HT-29 (cell line): ENCODE data around the gene CARD19. TPM values are rescaled to one million over a fixed set of nuclear protein-coding genes. Genes with fewer than 3 reads are reported as not detected.

Experiments
- DNase-seq: peaks from one replicate; pipeline ENCODE4 v3.0.0-alpha.2; 2015; ENCODE audit warnings: low spot score
- total RNA-seq: library from RNA; depleted of rRNA; stranded (reverse); fragments of >200 nt; shearing (Covaris generic); gene quantifications from 2 replicates; pipeline ENCODE4 v1.2.3, GENCODE V29; 2014; rRNA removed

CARD19 gene
- total RNA-seq, 1 experiment from 2014 or later, result 142 TPM

DNA sequence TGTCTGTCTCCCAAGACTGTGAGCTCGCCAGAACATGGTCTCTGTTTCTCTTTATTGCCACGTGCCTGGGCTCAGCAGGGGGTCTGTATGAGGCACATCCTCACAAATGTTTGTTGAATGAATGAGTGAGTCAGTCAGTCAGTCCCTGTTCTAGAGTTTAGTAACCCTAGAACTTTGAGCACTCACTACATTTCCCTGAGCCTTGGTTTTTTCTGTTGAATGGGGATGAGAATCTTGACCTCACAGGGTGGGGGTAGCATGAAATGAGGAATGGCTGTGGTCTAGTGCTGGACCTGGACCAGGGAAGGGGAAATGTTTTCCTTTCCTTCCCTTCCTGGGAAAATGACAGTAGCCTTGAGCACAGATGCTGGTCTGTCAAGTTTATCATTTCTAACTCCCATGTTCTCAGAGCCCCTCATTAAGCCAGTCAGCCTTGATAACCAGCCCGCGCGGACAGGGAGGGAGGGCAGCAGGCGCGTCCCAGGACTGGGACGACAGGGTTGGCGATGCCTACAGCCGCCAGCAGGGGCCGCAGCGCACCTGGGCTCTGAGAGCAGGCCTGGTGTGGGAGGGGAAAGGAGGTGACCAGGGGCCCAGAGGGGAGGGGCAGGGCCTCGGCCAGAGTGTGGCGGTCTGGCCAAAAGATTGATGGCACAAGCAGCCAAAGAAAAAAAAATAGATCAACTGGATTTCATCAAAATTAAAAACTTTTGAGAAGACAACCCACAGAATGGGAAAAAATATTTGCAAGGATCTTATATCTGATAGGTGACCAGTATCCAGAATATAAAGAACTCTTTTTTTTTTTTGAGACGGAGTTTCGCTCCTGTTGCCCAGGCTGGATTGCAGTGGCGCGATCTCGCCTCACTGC lies 63.8 kb downstream of the CARD19 start:
- peak; percentile 91 for DNase-seq

DNA sequence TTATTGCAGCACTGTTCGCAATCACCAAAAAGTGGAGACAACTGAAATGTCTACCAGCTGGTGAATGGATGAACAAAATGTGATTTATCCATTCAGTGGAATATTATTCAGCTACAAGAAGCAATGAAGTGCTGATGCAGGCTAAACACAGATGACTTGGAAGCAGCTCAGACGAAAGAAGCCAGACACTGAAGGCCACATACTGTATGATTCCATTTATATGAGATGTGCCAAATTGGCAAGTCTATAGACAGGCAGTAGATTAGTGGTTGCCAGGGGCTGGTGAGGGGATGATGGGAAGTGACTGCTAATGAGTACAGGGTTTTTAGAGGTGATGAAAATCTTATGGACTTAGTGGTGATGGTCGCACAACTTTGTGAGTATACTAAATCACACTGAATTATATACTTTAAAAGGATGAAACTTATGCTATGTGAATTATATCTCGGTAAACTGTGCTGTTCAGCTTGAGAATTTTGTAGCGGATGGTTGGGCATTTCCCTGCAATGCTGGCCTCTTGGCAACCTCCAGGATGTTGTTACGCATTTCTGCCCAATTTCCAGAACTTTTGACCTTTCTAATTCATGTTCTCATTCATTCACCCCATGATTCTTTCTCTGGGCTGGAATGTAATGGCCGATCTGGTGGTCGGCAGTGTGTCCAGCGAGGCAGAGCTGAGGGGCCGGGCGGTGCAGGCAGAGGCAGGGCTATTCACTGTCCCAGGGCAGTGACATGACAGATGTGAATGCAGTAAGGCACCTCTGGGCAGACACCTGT lies 66.0 kb downstream of the CARD19 start:
- DNase-seq, result no peak

Other genes starting within 250 kb of the CARD19 start
- 1.2 and 1.8 TPM in 2 replicates for gene ZNF484, start 218.2 kb upstream of the CARD19 start, total RNA-seq
- 12.8 and 14.7 TPM in 2 replicates for gene FGD3, start 148.7 kb upstream of the CARD19 start, total RNA-seq
- 1.6 and 4.5 TPM in 2 replicates for gene SUSD3, start 37.5 kb upstream of the CARD19 start, total RNA-seq
- gene NINJ1, start 38.0 kb downstream of the CARD19 start, total RNA-seq, result 45.0 and 49.7 TPM in 2 replicates
- 27.5 and 28.6 TPM in 2 replicates for gene WNK2, start 87.9 kb downstream of the CARD19 start, total RNA-seq